Stimulated activated CD4-positive, alpha-beta T cell treated with anti-CD3 and anti-CD28 coated beads, Interleukin-2, amount 100 ng/mL, for 24 hours (primary cell): ENCODE measurements around the gene RETN.

Experiments
- DNase-seq, 2 donors: peaks; one replicate each; pipeline ENCODE4 v3.0.0-alpha.2; 2020

RETN gene

GRCh38 chr19:7661744-7662538 is 6.9 kb upstream of the RETN start:
- no peak for DNase-seq

DNA sequence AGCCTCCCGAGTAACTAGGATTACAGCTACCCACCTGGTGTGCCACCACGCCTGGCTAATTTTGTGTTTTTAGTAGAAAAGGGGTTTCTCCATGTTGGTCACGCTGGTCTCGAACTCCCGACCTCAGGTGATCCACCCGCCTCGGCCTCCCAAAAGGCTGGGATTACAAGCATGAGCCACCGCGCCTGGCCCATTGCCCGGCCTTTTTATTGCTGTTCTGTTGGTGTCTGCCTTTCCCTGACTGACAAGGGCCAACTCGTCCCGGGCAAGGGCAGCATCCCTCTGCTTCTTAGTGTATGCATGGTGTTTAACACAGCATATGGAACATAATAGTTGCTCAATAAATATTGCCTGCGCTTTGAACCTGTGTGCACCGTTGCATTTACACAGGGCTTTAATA is 6.2 kb upstream of the RETN start:
- no peak for DNase-seq

GRCh38 chr19:7663706-7664105 is 5.1 kb upstream of the RETN start:
- no peak for DNase-seq

DNA sequence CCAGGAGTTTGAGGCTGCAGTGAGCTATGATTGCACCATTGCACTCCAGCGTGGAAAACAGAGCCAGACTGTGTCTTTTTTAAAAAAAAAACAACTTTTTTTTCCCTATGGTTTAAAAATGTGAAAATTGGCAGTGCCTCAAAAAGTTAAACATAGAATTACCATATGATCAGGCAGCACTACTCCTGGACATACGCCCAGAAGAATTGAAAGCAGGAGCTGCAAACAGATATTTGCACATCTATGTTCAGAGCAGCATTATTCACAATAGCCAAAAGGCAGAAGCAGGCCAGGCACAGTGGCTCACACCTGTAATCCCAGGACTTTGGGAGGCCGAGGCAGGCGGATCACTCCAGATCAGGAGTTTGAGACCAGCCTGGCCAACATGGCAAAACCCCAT is 3.8 kb upstream of the RETN start:
- DNase-seq, result no peak

- no peak for DNase-seq
These were observed 792 bp downstream of the RETN start for GRCh38 chr19:7669641-7670040.

- peak in 1 of 2 donors; percentile 37 for DNase-seq
These were observed 1.4 kb downstream of the RETN start for GRCh38 chr19:7670150-7670783.

GRCh38 chr19:7670790-7671189 is 1.9 kb downstream of the RETN start:
- no peak for DNase-seq

DNA sequence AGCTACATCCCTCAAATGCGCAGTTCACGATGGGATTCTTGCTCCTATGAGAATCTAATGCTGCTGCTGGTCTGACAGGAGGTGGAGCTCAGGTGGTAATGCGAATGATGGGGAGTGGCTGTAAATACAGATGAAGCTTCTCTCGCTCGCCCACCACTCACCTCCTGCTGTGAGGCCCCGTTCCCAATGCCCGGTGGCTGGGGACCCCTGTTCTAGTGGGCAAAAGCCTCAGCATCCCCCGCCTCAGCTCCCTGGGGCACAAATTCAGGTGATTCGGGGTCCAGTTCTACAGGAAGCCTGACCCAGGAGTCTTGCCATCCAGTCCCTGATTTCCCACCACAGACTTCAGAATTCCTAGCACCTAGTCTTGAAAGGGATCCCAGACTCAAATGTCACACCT is 3.7 kb downstream of the RETN start:
- DNase-seq, result no peak

DNA sequence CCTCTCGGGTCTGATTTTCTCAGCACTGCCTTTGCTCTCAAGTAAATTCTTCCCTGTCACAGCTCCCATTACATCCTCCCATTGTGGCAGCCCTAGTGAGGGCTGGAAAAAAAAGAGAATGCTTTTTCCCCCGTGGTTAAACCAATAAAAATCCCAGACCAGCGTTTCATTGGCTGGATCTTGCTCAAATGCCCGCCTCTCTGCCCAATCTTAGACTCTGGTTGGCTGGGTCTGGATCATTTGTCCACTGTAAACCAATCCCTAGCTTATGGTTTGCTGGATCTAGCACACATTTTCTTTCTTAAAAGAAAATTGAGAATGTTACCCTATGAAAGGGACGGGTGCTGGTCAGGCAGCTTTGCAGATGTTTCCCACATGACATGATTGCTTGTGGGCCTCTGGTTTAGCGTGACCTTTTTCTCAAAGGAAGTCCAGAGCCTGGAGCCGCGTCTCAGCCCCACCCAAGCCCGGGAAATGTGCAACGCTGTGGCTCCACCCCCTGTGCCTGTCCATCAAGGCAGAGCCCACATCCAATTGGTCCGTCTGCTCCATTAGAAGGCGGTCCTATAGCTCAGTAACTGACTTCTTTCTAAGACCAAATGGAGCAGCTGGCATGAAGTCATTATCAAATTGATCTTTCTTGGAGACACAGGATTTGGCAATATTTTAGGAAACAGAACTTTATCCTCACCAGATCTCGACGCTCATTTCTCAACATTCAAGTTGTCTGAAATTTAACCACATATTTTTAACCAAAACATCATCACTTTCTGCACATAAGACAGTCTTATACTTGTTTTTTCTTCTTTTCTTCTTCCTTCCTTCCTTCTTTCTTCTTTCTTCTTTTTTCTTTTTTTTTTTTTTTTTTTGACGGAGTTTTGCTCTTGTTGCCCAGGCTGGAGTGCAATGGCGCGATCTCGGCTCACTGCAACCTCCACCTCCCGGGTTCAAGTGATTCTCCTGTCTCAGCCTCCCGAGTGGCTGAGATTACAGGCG is 5.5 kb downstream of the RETN start:
- peak in 1 of 2 donors; percentile 63 for DNase-seq

DNA sequence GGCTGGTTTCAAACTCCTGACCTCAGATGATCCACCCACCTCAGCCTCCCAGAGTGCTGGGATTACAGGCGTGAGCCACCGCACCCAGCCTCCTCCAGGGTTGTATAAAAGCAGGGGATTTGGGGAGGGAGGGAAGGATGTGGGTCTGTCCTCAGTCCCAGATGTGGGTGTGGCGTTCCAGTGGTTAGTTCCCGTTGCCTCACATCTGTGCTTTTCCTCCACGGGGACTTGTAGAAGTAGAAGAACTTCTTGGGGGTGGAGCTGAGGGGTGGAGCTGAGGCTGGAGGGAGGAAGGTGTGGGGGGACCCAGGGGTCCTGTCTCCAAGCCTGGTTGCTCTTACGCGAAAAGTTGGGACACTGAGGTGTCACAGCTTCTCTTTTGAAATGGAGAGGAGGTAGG is 7.5 kb downstream of the RETN start:
- no peak for DNase-seq

- no peak for DNase-seq
These were observed 8.0 kb downstream of the RETN start, which contains the start of gene MCEMP1 for GRCh38 chr19:7676854-7677253. Gene MCEMP1 (plus strand): TSS chr19:7677090. CDS start chr19:7677121, 31 bp downstream.

- DNase-seq, result no peak
These were observed 8.9 kb downstream of the RETN start for GRCh38 chr19:7677669-7678311.

GRCh38 chr19:7678971-7679751 is 10.3 kb downstream of the RETN start:
- DNase-seq, result peak; percentile 66 to 73

DNA sequence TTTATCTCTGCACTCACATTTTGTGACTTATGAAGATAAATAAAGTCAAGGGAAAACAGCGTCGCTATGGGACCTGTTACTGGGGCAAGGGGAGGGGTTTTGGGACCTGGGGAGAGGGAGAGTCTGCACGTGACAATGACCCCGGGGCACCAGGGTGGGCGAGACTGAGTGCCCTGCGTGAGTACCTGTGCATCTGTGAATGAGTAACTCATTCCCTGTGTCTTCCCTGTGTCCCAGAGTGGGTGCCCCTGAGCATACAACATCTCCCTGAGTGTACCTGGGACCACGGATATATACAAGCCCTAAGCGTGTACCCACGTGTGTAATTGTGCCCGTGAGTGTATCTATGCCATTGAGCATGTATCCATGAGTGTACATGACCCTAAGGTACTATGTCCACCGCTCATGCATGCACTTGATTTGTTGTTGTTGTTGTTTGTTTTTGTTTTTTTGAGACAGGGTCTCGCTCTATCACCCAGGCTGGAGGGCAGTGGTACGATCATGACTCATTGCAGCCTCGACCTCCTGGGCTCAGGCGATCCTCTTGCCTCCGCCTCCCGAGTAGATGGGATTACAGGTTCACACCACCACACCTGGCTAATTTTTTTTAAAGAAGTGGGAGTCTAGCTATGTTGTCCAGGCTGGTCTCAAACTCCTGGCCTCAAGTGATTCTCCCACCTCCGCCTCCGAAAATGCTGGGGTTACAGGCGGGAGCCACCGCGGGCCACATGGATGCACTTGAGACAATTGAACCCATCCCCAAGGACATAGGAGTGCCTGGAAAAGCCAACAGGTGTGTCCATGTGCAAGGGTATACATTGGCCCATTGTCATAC is 11.1 kb downstream of the RETN start:
- DNase-seq, result no peak

GRCh38 chr19:7680606-7681339 is 11.9 kb downstream of the RETN start, which contains the start of gene TRAPPC5:
Gene TRAPPC5 (plus strand): TSS chr19:7680833. CDS start chr19:7682254, 1,421 bp downstream.
- DNase-seq, result peak; percentile 86 to 90

DNA sequence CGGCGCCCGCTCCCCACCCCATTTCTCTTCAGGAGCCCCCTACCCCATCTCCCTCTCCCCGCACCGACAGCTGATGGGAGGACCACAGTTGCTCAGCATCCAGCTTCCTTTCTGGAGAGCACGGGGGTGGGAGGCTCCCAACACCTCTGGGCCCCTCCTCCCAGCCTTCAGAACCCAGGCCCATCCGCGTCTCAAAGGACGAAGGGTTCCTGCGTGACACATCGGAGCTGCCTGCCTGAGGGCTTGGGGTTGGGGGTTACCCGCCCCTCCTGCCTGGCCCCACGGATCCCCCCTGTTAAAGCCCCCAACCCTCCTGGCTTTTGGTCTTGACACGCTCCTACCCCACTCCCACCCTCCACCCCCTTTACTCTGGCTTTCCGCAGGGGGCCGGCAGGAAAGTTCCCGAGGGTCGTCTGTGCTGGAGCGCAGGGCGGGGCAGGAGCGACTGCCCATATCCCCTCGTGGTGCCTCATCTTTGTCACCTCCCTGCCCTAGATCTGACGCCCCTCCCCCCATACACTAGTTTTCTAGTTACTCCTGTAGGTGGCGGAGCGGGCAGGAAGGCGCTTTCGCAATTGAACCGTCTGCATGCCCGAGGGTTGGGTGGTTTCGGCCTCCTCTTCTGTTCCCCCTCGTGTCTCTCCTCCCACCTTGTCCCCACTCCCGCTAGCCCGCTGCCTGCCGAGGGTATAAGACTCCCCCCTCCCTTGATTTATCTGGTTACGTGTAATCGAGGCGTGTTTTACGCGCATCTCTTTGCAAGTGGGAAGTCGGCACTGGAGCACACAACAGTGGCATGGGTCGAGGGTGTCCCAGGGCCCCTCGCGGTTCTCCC is 12.7 kb downstream of the RETN start:
- DNase-seq, result peak; percentile 84 to 90

DNA sequence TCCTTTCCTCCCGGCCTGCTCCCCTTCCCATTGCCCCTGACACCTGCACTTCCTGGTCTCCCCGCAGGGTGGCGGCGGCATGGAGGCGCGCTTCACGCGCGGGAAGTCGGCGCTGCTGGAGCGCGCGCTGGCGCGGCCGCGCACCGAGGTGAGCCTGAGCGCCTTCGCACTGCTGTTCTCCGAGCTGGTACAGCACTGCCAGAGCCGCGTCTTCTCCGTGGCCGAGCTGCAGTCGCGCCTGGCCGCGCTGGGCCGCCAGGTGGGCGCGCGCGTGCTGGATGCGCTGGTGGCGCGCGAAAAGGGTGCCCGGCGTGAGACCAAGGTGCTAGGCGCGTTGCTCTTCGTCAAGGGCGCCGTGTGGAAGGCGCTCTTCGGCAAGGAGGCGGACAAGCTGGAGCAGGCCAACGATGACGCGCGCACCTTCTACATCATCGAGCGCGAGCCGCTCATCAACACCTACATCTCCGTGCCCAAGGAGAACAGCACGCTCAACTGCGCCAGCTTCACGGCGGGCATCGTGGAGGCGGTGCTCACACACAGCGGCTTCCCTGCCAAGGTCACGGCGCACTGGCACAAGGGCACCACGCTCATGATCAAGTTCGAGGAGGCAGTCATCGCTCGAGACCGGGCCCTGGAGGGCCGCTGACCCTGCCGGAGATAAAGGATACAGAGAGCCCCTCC is 13.5 kb downstream of the RETN start:
- no peak for DNase-seq
